Endothelial cell (in vitro differentiated cells): ENCODE results near the gene FBRSL1. TPM values are rescaled to one million over a fixed set of nuclear protein-coding genes. Genes with fewer than 3 reads are reported as not detected.

Experiments
- DNase-seq: peaks from one replicate; pipeline ENCODE4 v3.0.0; 2021; ENCODE audit warnings: low spot score
- H3K27ac Mint-ChIP-seq: one replicate; pipeline ENCODE4 v1.8.0; 2021; ENCODE audit warnings: mixed read lengths, inconsistent platforms; ENCODE audit not compliant: unreplicated experiment
- H3K27me3 Mint-ChIP-seq: one replicate; pipeline ENCODE4 v1.8.0; 2021; ENCODE audit warnings: mild to moderate bottlenecking, moderate library complexity, mixed read lengths, inconsistent platforms; ENCODE audit not compliant: unreplicated experiment
- H3K36me3 Mint-ChIP-seq: one replicate; pipeline ENCODE4 v1.8.0; 2021; ENCODE audit warnings: mild to moderate bottlenecking, low read depth, mixed read lengths, inconsistent platforms; ENCODE audit not compliant: unreplicated experiment
- H3K4me1 Mint-ChIP-seq: one replicate; pipeline ENCODE4 v1.8.0; 2021; ENCODE audit warnings: mild to moderate bottlenecking, mixed read lengths, inconsistent platforms; ENCODE audit not compliant: unreplicated experiment
- H3K4me3 Mint-ChIP-seq: one replicate; pipeline ENCODE4 v1.8.0; 2021; ENCODE audit warnings: mild to moderate bottlenecking, mixed read lengths, inconsistent platforms; ENCODE audit not compliant: unreplicated experiment
- H3K9me3 Mint-ChIP-seq: one replicate; pipeline ENCODE4 v1.8.0; 2021; ENCODE audit warnings: mixed read lengths, inconsistent platforms; ENCODE audit not compliant: unreplicated experiment
- total RNA-seq: library from RNA; stranded (reverse); fragmentation: NEBNext Ultra II Directional; extraction: Animal tissue kit (Norgen Biotek cat#: 25700); gene quantifications from one replicate; pipeline ENCODE4 v1.2.1, GENCODE V29; 2021; ENCODE audit not compliant: unreplicated experiment
- TF ChIP-seq, protein P1 (sequence below): fragments of 200-600 bp; sonication (generic); IDR thresholded peaks from one replicate; pipeline ENCODE4 v1.5.0; 2021; ENCODE audit warnings: antibody characterized with exemption; ENCODE audit not compliant: unreplicated experiment

The FBRSL1 gene
- total RNA-seq, 1 donor from 2014 or later: 38.4 TPM

DNA sequence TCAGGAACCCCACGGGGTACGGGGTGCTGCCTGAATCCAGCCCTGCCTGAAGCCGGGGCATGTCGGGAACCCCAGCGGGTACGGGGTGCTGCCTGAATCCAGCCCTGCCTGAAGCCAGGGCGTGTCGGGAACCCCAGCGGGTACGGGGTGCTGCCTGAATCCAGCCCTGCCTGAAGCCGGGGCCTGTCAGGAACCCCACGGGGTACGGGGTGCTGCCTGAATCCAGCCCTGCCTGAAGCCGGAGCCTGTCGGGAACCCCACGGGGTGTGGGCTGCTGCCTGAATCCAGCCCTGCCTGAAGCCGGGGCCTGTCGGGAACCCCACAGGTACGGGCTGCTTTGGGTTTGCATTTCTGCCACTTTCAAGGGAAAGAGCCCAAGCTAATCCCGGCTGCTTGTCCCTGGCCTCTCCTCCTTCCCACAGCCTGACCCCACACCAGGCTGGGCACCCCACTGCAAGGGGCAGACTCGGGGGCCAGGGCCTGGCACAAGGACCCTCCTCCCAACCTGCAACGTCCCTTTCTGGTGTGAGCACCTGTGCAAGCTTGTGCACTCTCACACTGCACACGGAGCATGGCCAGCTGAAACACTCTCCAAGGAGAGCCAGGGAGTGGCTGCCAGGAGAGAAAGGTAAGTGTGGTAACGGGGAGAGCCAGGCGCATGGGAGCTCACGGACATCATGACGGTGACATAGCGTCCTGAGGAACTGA lies 5.6 kb upstream of the FBRSL1 start:
- peaks cover 5% of the 10 kb centered on the region for H3K4me1 Mint-ChIP-seq
- H3K27ac Mint-ChIP-seq: no peak overlapping the region
- peaks cover 30% of the 10 kb centered on the region for H3K27me3 Mint-ChIP-seq
- TF ChIP-seq, protein P1, sequence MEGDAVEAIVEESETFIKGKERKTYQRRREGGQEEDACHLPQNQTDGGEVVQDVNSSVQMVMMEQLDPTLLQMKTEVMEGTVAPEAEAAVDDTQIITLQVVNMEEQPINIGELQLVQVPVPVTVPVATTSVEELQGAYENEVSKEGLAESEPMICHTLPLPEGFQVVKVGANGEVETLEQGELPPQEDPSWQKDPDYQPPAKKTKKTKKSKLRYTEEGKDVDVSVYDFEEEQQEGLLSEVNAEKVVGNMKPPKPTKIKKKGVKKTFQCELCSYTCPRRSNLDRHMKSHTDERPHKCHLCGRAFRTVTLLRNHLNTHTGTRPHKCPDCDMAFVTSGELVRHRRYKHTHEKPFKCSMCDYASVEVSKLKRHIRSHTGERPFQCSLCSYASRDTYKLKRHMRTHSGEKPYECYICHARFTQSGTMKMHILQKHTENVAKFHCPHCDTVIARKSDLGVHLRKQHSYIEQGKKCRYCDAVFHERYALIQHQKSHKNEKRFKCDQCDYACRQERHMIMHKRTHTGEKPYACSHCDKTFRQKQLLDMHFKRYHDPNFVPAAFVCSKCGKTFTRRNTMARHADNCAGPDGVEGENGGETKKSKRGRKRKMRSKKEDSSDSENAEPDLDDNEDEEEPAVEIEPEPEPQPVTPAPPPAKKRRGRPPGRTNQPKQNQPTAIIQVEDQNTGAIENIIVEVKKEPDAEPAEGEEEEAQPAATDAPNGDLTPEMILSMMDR: no peak
- no peak overlapping the region for H3K4me3 Mint-ChIP-seq
- no peak for DNase-seq
- no peaks in the 10 kb centered on the region for H3K9me3 Mint-ChIP-seq
- no peaks in the 10 kb centered on the region for H3K36me3 Mint-ChIP-seq

DNA sequence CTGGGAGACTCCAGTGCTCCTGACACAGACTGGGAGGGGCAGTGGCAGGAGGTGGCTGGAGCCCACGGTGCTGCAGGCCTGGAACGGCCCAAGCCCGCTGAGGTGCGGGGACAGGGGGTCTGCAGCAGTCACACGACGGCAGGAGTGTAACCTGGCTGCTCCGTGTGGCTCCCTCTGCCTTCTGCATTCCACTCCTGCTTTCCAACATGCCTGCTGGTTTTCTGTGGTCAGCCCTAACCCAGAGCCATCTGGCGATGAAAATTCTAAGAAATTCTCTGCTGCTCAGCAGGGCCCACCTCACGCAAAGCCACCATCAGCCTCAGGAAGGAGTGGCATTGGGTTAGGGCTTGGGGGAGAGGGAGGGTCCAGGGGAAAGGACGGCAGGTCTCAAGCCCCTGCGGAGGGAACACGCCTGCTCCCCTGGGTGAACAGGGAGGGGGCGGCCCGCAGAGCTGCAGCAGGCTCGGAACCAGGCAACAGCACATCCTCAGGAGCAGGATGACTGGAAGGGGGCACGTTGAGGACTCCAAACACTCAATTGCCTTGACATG lies 5.0 kb upstream of the FBRSL1 start:
- TF ChIP-seq, protein P1: no peak
- Mint-ChIP-seq H3K27me3 (peaks cover 30% of the 10 kb centered on the region), H3K9me3 (no peaks in the 10 kb centered on the region), H3K4me1 (peaks cover 5% of the 10 kb centered on the region), H3K4me3 (no peak overlapping the region), H3K36me3 (no peaks in the 10 kb centered on the region), H3K27ac (no peak overlapping the region)
- no peak for DNase-seq

DNA sequence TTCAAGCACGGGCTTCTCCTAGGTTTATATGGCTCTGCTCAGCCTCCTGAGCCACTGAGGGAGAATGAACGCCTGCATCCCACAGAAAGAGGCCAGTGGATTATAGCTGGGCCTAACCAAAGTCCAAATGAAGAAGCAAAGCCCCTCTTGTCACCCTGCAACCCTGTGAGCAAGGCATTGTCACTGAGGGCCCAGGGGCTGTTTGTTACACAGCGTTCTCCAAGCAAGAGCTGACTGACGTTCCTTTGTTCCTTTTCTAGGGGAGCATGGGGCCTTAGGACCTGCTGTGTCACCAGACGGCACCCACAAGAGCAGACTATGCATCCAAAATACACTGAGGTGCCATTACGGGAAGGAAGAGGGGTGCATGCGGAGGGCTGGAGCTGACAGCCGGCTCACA lies 4.3 kb upstream of the FBRSL1 start:
- Mint-ChIP-seq H3K27ac (no peak overlapping the region), H3K9me3 (no peaks in the 10 kb centered on the region), H3K27me3 (peaks cover 28% of the 10 kb centered on the region), H3K4me3 (no peak overlapping the region), H3K36me3 (no peaks in the 10 kb centered on the region), H3K4me1 (peaks cover 5% of the 10 kb centered on the region)
- no peak for DNase-seq
- TF ChIP-seq, protein P1: no peak

DNA sequence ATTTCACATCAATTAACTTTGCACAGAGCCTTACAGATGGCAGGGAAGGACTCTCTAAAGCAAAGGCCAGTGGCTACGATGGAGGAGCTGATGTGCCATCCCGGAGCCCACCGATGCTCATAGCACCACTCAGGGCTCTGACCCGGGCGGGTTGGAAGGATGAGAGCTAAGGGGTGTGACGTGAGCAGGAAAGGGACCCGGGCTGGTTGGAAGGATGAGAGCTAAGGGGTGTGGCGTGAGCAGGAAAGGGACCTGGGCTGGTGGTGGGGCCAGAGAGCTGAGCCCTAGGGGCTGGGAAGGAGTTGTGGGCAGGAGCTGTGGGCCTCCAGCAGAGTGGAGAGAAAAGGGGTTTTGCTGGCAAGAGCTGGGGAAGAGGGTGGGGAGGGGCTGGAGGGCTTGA lies 3.8 kb upstream of the FBRSL1 start:
- TF ChIP-seq, protein P1: no peak
- peaks cover 7% of the 10 kb centered on the region for H3K4me1 Mint-ChIP-seq
- H3K36me3 Mint-ChIP-seq: no peaks in the 10 kb centered on the region
- DNase-seq: no peak
- no peaks in the 10 kb centered on the region for H3K9me3 Mint-ChIP-seq
- peaks cover 27% of the 10 kb centered on the region for H3K27me3 Mint-ChIP-seq
- no peak overlapping the region for H3K27ac Mint-ChIP-seq
- no peak overlapping the region for H3K4me3 Mint-ChIP-seq

DNA sequence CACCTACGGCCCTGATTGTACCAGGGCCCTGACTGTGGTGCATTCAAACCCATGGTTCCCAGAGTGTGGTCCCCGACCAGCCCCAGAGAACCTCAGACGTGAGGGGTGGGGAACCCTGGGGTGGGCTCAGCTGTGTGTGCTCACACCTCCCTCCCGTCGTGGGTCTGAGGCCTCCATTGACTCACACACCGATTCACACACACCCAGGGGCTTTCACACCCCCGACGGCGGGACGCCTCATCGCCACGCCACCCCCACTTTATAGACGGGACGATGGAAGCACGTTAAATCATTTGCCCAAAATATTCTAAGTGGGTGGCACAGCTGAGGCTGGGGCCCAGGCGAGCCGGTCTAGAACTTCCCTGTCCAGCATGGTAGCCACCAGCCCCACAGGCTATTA lies 3.4 kb upstream of the FBRSL1 start:
- Mint-ChIP-seq H3K9me3 (no peaks in the 10 kb centered on the region), H3K27ac (no peak overlapping the region), H3K4me3 (no peak overlapping the region), H3K27me3 (peaks cover 26% of the 10 kb centered on the region), H3K4me1 (peaks cover 8% of the 10 kb centered on the region), H3K36me3 (no peaks in the 10 kb centered on the region)
- no peak for DNase-seq
- TF ChIP-seq, protein P1: no peak
